ENCODE data around the gene C2CD2L. TPM values are rescaled to one million over a fixed set of nuclear protein-coding genes. Genes with fewer than 3 reads are reported as not detected.

C2CD2L gene
- total and polyA plus RNA-seq, 2 of the 13 experiments (the other 11 are each of a cell fraction or from before 2014, with no cell fraction given), result 3.7 to 5.5 TPM

GRCh38 chr11:119093942-119094815, 13.0 kb upstream of the C2CD2L start (continued):
- no peak for TF ChIP-seq ZBTB33 (CRISPR knock-in tag; IDR thresholded peaks at IDR 0.05)
- TF ChIP-seq, protein P1, sequence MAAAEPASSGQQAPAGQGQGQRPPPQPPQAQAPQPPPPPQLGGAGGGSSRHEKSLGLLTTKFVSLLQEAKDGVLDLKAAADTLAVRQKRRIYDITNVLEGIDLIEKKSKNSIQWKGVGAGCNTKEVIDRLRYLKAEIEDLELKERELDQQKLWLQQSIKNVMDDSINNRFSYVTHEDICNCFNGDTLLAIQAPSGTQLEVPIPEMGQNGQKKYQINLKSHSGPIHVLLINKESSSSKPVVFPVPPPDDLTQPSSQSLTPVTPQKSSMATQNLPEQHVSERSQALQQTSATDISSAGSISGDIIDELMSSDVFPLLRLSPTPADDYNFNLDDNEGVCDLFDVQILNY (CRISPR knock-in tag; conservative IDR thresholded peaks at IDR 0.05), result no peak
- no peak for TF ChIP-seq YY1 (IDR thresholded peaks at IDR 0.05; ENCODE audit: insufficient read depth, insufficient replicate concordance, low read depth, low read length)
- TF ChIP-seq HDAC2 (CRISPR knock-in tag; IDR thresholded peaks at IDR 0.05), result peak; percentile 38; the same call in 1 of the 2 replicates
- no peak for TF ChIP-seq ZNF142 (CRISPR knock-in tag; IDR thresholded peaks at IDR 0.05)
- TF ChIP-seq SATB2 (CRISPR knock-in tag; IDR thresholded peaks at IDR 0.05), result no peak
- TF ChIP-seq ZNF747 (CRISPR knock-in tag; IDR thresholded peaks at IDR 0.05; ENCODE audit: borderline replicate concordance), result no peak
- no peak for TF ChIP-seq PCBP2 (optimal IDR thresholded peaks at IDR 0.05; ENCODE audit: low read depth, low read length, poor library complexity, severe bottlenecking)
- TF ChIP-seq ZNF777 (CRISPR knock-in tag; IDR thresholded peaks at IDR 0.05), result no peak
- no peak for TF ChIP-seq ESRRA (CRISPR knock-in tag; IDR thresholded peaks at IDR 0.05; ENCODE audit: low read depth)
- no peak for TF ChIP-seq STAT5B (CRISPR knock-in tag; IDR thresholded peaks at IDR 0.05)
- no peak for TF ChIP-seq CREM (IDR thresholded peaks at IDR 0.05)
- TF ChIP-seq CREM (CRISPR knock-in tag; IDR thresholded peaks at IDR 0.05), result 0 out of 2 replicates have a peak, but pooled peaks have one; percentile 14
- TF ChIP-seq ZNF263 (CRISPR knock-in tag; IDR thresholded peaks at IDR 0.05), result no peak
- TF ChIP-seq FOXA1 (IDR thresholded peaks at IDR 0.05), result no peak
- TF ChIP-seq FOXA1 (CRISPR knock-in tag; IDR thresholded peaks at IDR 0.05), result no peak
- 0 out of 2 replicates have a peak, but pooled peaks have one; percentile 24 for TF ChIP-seq ZBTB26 (CRISPR knock-in tag; IDR thresholded peaks at IDR 0.05; ENCODE audit: borderline replicate concordance)
- no peak for TF ChIP-seq GMEB1 (CRISPR knock-in tag; IDR thresholded peaks at IDR 0.05; ENCODE audit: borderline replicate concordance)

All from HepG2 (cell line).